GM12878 (cell line): ENCODE measurements around the gene TNIP2. TPM values are rescaled to one million over a fixed set of nuclear protein-coding genes. Genes with fewer than 3 reads are reported as not detected.
A peak's percentile ranks its signal among the peaks of the same experiment; 100 is the strongest.

Source experiments
- CEBPB ChIP-seq, 2 experiments: fragments of 150-350 bp in 1 of 2; IDR thresholded peaks; 2 replicates each; pipeline ENCODE4 v1.6.1; 2012 to 2014; ENCODE audit warnings: low read depth in 2 of 2, low read length in 2 of 2, borderline replicate concordance in 1 of 2, inconsistent platforms in 1 of 2
- DPF2 ChIP-seq: fragments of 450-650 bp; IDR thresholded peaks from 2 replicates; pipeline ENCODE4 v1.6.1; 2017; ENCODE audit warnings: mild to moderate bottlenecking
- EZH2 ChIP-seq: IDR thresholded peaks from 2 replicates; pipeline ENCODE4 v1.6.1; 2012; ENCODE audit warnings: low read depth, mild to moderate bottlenecking, control low read depth, inconsistent platforms, low read length, borderline replicate concordance; ENCODE audit not compliant: control insufficient read depth
- HDAC6 ChIP-seq: fragments of 200-600 bp; sonication (generic); IDR thresholded peaks from one replicate; pipeline ENCODE4 v1.8.0; 2017; ENCODE audit warnings: antibody characterized with exemption; ENCODE audit not compliant: unreplicated experiment
- MAX ChIP-seq: IDR thresholded peaks from 2 replicates; pipeline ENCODE4 v1.6.1; 2012; ENCODE audit warnings: low read depth, low read length, improper control_type of control experiment
- PAX8 ChIP-seq: fragments of 450-650 bp; IDR thresholded peaks from 2 replicates; pipeline ENCODE4 v1.6.1; 2017; ENCODE audit warnings: mild to moderate bottlenecking, moderate library complexity
- POLR2A ChIP-seq: IDR thresholded peaks from 2 replicates; pipeline ENCODE4 v1.6.1; 2011; ENCODE audit warnings: low read depth, mild to moderate bottlenecking, low read length
- RCOR1 ChIP-seq: conservative IDR thresholded peaks from 2 replicates; pipeline ENCODE4 v1.6.1; 2012; ENCODE audit warnings: low read depth, low read length, improper control_type of control experiment
- RUNX3 ChIP-seq: IDR thresholded peaks from 2 replicates; pipeline ENCODE4 v1.6.1; 2012; ENCODE audit warnings: low read length, inconsistent platforms
- SREBF2 ChIP-seq: IDR thresholded peaks from 2 replicates; pipeline ENCODE4 v1.6.1; 2012; ENCODE audit warnings: mild to moderate bottlenecking, low read length
- TBL1XR1 ChIP-seq: IDR thresholded peaks from 2 replicates; pipeline ENCODE4 v1.6.1; 2012; ENCODE audit warnings: low read depth, low read length, improper control_type of control experiment
- ZBTB40 ChIP-seq: fragments of 450-650 bp; IDR thresholded peaks from 2 replicates; pipeline ENCODE4 v1.6.1; 2016; ENCODE audit warnings: mild to moderate bottlenecking, moderate library complexity, borderline replicate concordance
- ZNF24 ChIP-seq: fragments of 450-650 bp; IDR thresholded peaks from 2 replicates; pipeline ENCODE4 v1.6.1; 2017; ENCODE audit warnings: antibody characterized with exemption, mild to moderate bottlenecking
- ZNF592 ChIP-seq: fragments of 450-650 bp; IDR thresholded peaks from 2 replicates; pipeline ENCODE4 v1.6.1; 2017; ENCODE audit warnings: mild to moderate bottlenecking, moderate library complexity
- ZNF687 ChIP-seq: fragments of 450-650 bp; IDR thresholded peaks from 2 replicates; pipeline ENCODE4 v1.6.1; 2017; ENCODE audit warnings: mild to moderate bottlenecking, moderate library complexity
- polyA plus RNA-seq, 11 experiments: library from polyadenylated mRNA; depleted of rRNA in 4 of 11; unstranded in 6 of 11; stranded (reverse) in 5 of 11; fragments of >200 nt; fragmentation: Nextera tagmentation in 4 of 11; fragmentation: Illumina TruSeq in 1 of 11; extraction: Ambion mirVana in 4 of 11; extraction: Trizol in 1 of 11; gene quantifications; 1 replicate in 1 of 11; 2 replicates in 10 of 11; pipeline versions ENCODE4 v1.2.1 to v1.2.3, GENCODE V29; 2011 to 2016; ENCODE audit warnings: inconsistent platforms in 2 of 11, missing spikeins in 2 of 11, low read depth in 1 of 11
- total RNA-seq, 4 experiments: library from RNA; depleted of rRNA in 3 of 4; stranded (reverse); fragments of >200 nt in 3 of 4; fragmentation: Illumina TruSeq in 1 of 4; extraction: Trizol in 1 of 4; gene quantifications; 2 replicates each; pipeline versions ENCODE4 v1.2.1 to v1.2.3, GENCODE V29; 2013 to 2021

The TNIP2 gene
- total and polyA plus RNA-seq, 10 of the 15 experiments (the other 5 are each of a cell fraction or from before 2014, with no cell fraction given): 1.4 to 64.9 (median 45.5) TPM

- no peak for TF ChIP-seq EZH2
- no peak for TF ChIP-seq PAX8
- TF ChIP-seq TBL1XR1: no peak
- TF ChIP-seq SREBF2: no peak
- no peak for TF ChIP-seq CEBPB (IDR thresholded peaks at IDR 0.05; ENCODE audit: borderline replicate concordance in 1 of 2, low read depth in 2 of 2, low read length in 2 of 2)
- TF ChIP-seq MAX: no peak
- peak; percentile 69; the same call in 1 of the 2 replicates for TF ChIP-seq ZNF592
- no peak for TF ChIP-seq POLR2A
- no peak for TF ChIP-seq RUNX3
- TF ChIP-seq ZNF687: peak; percentile 25
- no peak for TF ChIP-seq HDAC6
- TF ChIP-seq DPF2: no peak; the same call in 1 of the 2 replicates
- no peak for TF ChIP-seq ZNF24
- TF ChIP-seq ZBTB40: no peak
- 0 out of 2 replicates have a peak, but pooled peaks have one; percentile 9 for TF ChIP-seq RCOR1
Measured at GRCh38 chr4:2786794-2787229, 30.7 kb upstream of the TNIP2 start (continued).
